Breast epithelium (tissue), 3 donors: Measurements from ENCODE around the gene JAKMIP2.

Experiments
- POLR2A ChIP-seq: fragments of 450-650 bp; IDR thresholded peaks from one replicate; pipeline ENCODE4 v1.6.1; 2016; ENCODE audit warnings: antibody characterized with exemption, mild to moderate bottlenecking, moderate library complexity
- POLR2AphosphoS5 ChIP-seq, 3 donors: sonication (generic); formaldehyde crosslinking; IDR thresholded peaks; one replicate each; pipeline ENCODE4 v1.6.1; 2017; ENCODE audit warnings: antibody characterized with exemption in 3 of 3
- TF ChIP-seq, protein P1 (sequence below), 3 donors: fragments of 450-650 bp; IDR thresholded peaks; one replicate each; pipeline ENCODE4 v1.5.1; 2016 to 2017; ENCODE audit warnings: antibody characterized with exemption in 3 of 3, mild to moderate bottlenecking in 3 of 3, moderate library complexity in 3 of 3

DNA sequence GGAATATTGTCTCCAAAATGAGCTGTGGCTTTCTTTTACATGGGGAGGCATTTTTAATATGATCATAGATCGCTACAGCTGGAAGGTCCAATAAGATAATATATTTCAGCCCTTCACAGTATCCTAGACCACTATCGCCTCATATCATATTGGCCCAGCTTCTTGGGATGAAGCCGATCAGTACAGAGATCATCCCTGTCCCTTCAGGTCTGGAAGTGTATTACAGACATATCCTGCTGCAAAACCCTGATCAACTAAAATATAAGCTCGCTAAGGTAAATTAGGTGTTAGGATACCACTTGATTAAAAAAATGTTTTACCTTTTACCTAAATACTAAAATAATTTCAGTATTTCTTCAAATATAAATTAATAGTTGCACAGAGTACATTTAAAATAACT, 41.7 kb downstream of the JAKMIP2 start:
- TF ChIP-seq, protein P1, sequence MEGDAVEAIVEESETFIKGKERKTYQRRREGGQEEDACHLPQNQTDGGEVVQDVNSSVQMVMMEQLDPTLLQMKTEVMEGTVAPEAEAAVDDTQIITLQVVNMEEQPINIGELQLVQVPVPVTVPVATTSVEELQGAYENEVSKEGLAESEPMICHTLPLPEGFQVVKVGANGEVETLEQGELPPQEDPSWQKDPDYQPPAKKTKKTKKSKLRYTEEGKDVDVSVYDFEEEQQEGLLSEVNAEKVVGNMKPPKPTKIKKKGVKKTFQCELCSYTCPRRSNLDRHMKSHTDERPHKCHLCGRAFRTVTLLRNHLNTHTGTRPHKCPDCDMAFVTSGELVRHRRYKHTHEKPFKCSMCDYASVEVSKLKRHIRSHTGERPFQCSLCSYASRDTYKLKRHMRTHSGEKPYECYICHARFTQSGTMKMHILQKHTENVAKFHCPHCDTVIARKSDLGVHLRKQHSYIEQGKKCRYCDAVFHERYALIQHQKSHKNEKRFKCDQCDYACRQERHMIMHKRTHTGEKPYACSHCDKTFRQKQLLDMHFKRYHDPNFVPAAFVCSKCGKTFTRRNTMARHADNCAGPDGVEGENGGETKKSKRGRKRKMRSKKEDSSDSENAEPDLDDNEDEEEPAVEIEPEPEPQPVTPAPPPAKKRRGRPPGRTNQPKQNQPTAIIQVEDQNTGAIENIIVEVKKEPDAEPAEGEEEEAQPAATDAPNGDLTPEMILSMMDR (IDR thresholded peaks at IDR 0.05): no peak
- no peak for TF ChIP-seq POLR2A
- no peak for TF ChIP-seq POLR2AphosphoS5 (IDR thresholded peaks at IDR 0.05)
